ENCODE measurements around the gene HPDL.
"Not testable (repeated sequence)": the region's sequence is repeated elsewhere in the genome, so short reads cannot be mapped to it uniquely, and the experiment has no call there.

Gene HPDL

DNA sequence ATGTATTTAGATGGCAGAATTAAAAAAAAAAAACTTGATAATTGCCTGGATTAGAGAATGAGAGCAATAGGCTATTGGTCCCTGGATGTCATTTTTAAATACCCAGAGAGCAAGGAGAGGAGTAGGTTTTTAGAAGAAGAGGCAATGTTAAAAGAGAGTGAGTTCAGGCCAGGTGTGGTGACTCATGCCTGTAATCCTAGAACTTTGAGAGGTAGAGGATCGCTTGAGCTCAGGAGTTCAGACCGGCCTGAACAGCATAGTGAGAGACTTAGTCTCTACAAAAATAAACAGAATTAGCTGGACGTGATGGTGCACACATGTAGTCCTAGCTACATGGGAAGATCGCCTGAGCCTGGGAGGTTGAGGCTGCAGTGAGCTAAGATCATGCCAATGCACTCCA lies 29.5 kb downstream of the HPDL start:
- H3K14ac ChIP-seq (ENCODE audit: low read length) = no peak overlapping the region
- H3K27ac ChIP-seq (replicated peaks; ENCODE audit: low read length) = no peak overlapping the region
- H3K9ac ChIP-seq (ENCODE audit: low read depth, low read length, poor library complexity) = no peak overlapping the region
- no peak overlapping the region for H2AK5ac ChIP-seq (ENCODE audit: low read depth, low read length)
- no peak overlapping the region for H2BK120ac ChIP-seq (ENCODE audit: low read depth, low read length)
- H3K9me3 ChIP-seq (replicated peaks in 1 of 2; ENCODE audit: control insufficient read depth in 2 of 2, insufficient read depth in 1 of 2, low read depth in 1 of 2, low read length in 2 of 2) = no peaks in the 10 kb centered on the region
- DNase-seq (ENCODE audit: low spot score) = no peak
- H2BK15ac ChIP-seq (ENCODE audit: low read length) = no peak overlapping the region
- H2BK5ac ChIP-seq (ENCODE audit: low read length) = no peak overlapping the region
- no peak overlapping the region for H2AFZ ChIP-seq (ENCODE audit: low read length)
- H3K79me1 ChIP-seq (ENCODE audit: low read depth, low read length) = no peaks in the 10 kb centered on the region
- H3K36me3 ChIP-seq (replicated peaks in 1 of 2; ENCODE audit: control insufficient read depth in 2 of 2, insufficient read depth in 2 of 2, low read length in 2 of 2) = no peaks in the 10 kb centered on the region
- no peak overlapping the region for H3K4ac ChIP-seq (ENCODE audit: low read length)
- no peak overlapping the region for H3K4me2 ChIP-seq (ENCODE audit: insufficient read depth, low read length, poor library complexity, severe bottlenecking)
- peaks cover 0 to 7% of the 10 kb centered on the region in 2 donors for H3K4me1 ChIP-seq (ENCODE audit: control insufficient read depth in 2 of 2, insufficient read depth in 1 of 2, low read depth in 1 of 2, low read length in 2 of 2)
- no peak overlapping the region for H3K4me3 ChIP-seq (ENCODE audit: low read length in 2 of 2)
- no peak overlapping the region for H3K18ac ChIP-seq (ENCODE audit: low read length)
- no CpG with 5 or more reads among the region's 4 CpGs for WGBS, 2 donors (ENCODE audit: extremely low coverage in 2 of 2, insufficient read length in 2 of 2, insufficient replicate concordance in 1 of 2)
- no peak overlapping the region for H4K8ac ChIP-seq (ENCODE audit: low read depth, low read length)
- H3K23ac ChIP-seq (ENCODE audit: low read depth, low read length, poor library complexity) = no peak overlapping the region
- H4K91ac ChIP-seq (ENCODE audit: low read depth, low read length, poor library complexity) = no peak overlapping the region
- H3K27me3 ChIP-seq (ENCODE audit: control insufficient read depth in 3 of 3, insufficient read depth in 3 of 3, low read depth in 1 of 3, low read length in 3 of 3) = peaks cover 0 to 16% (median 0%) of the 10 kb centered on the region in 3 experiments
- no peak overlapping the region for H2BK12ac ChIP-seq (ENCODE audit: low read length)

DNA sequence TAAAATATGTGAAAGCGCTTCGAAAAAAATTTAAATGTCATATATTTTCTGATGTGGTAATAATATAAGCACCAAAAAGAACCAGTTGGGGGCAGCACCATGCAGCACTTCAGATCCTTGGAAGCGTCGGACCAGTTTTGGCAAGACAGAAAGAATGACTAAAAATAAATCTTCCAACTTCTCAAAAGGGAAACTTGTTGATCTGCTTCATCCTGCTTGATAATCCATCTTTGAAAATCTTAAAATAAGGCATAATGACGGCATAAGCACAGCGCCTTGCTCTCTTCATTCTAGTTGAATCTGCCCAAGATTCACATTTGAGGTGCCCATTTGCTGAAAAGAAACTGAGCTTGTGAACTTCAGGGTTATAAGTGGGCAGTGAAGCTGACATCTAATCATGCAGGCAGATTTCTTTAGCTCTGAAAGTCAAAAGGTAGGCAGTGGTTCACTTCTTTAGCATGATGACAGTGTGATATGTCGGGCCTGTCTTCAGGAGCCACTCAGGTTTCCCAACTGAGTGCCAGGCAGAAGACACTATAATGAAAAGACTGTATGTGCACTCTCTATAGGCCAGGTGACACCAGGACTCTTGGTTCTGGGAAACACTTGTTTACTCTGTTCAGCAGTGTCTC lies 33.3 kb downstream of the HPDL start:
- peaks cover 0 to 7% of the 10 kb centered on the region in 2 donors for H3K4me1 ChIP-seq (ENCODE audit: control insufficient read depth in 2 of 2, insufficient read depth in 1 of 2, low read depth in 1 of 2, low read length in 2 of 2)
- H3K4ac ChIP-seq (ENCODE audit: low read length) = no peak overlapping the region
- no peak overlapping the region for H2BK12ac ChIP-seq (ENCODE audit: low read length)
- peak overlapping the region; percentile 81 for H2AFZ ChIP-seq (ENCODE audit: low read length)
- H3K9me3 ChIP-seq (replicated peaks in 1 of 2; ENCODE audit: control insufficient read depth in 2 of 2, insufficient read depth in 1 of 2, low read depth in 1 of 2, low read length in 2 of 2) = peaks cover 0 to 3% of the 10 kb centered on the region in 2 donors
- no peak overlapping the region for H3K23ac ChIP-seq (ENCODE audit: low read depth, low read length, poor library complexity)
- H3K4me3 ChIP-seq (ENCODE audit: low read length in 2 of 2) = no peak overlapping the region
- no peaks in the 10 kb centered on the region for H3K36me3 ChIP-seq (replicated peaks in 1 of 2; ENCODE audit: control insufficient read depth in 2 of 2, insufficient read depth in 2 of 2, low read length in 2 of 2)
- H4K91ac ChIP-seq (ENCODE audit: low read depth, low read length, poor library complexity) = no peak overlapping the region
- peaks cover 0 to 16% (median 0%) of the 10 kb centered on the region in 3 experiments for H3K27me3 ChIP-seq (ENCODE audit: control insufficient read depth in 3 of 3, insufficient read depth in 3 of 3, low read depth in 1 of 3, low read length in 3 of 3)
- H2BK120ac ChIP-seq (ENCODE audit: low read depth, low read length) = no peak overlapping the region
- DNase-seq (ENCODE audit: low spot score) = no peak
- H2AK5ac ChIP-seq (ENCODE audit: low read depth, low read length) = no peak overlapping the region
- no peaks in the 10 kb centered on the region for H3K79me1 ChIP-seq (ENCODE audit: low read depth, low read length)
- no peak overlapping the region for H3K18ac ChIP-seq (ENCODE audit: low read length)
- no CpG with 5 or more reads among the region's 7 CpGs for WGBS, 2 donors (ENCODE audit: extremely low coverage in 2 of 2, insufficient read length in 2 of 2, insufficient replicate concordance in 1 of 2)
- no peak overlapping the region for H4K8ac ChIP-seq (ENCODE audit: low read depth, low read length)
- no peak overlapping the region for H2BK5ac ChIP-seq (ENCODE audit: low read length)
- H3K4me2 ChIP-seq (ENCODE audit: insufficient read depth, low read length, poor library complexity, severe bottlenecking) = no peak overlapping the region
- H3K9ac ChIP-seq (ENCODE audit: low read depth, low read length, poor library complexity) = no peak overlapping the region
- no peak overlapping the region for H3K14ac ChIP-seq (ENCODE audit: low read length)
- H2BK15ac ChIP-seq (ENCODE audit: low read length) = no peak overlapping the region
- H3K27ac ChIP-seq (replicated peaks; ENCODE audit: low read length) = no peak overlapping the region

DNA sequence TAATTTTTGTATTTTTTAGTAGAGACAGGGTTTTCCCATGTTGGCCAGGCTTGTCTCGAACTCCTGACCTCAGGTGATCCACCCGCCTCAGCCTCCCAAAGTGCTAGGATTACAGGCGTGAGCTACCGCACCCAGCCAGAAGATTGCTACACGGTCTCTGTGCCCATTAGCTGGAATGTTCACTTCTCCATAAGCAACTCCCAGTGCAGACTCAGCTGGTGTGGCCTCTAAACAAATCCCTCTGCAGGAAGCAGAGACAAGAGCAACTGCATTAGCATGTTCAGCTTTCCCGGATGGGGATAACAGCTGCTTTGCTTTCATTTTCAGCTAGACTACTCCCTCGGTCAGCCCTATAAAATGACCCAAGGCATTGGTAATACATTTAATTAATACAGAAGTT lies 34.3 kb downstream of the HPDL start:
- H4K91ac ChIP-seq (ENCODE audit: low read depth, low read length, poor library complexity); H3K23ac ChIP-seq (ENCODE audit: low read depth, low read length, poor library complexity); H3K27ac ChIP-seq (replicated peaks; ENCODE audit: low read length); H2BK12ac ChIP-seq (ENCODE audit: low read length); H4K8ac ChIP-seq (ENCODE audit: low read depth, low read length); DNase-seq (ENCODE audit: low spot score); H3K9me3 ChIP-seq (replicated peaks in 1 of 2; ENCODE audit: control insufficient read depth in 2 of 2, insufficient read depth in 1 of 2, low read depth in 1 of 2, low read length in 2 of 2); H2AK5ac ChIP-seq (ENCODE audit: low read depth, low read length); H3K79me1 ChIP-seq (ENCODE audit: low read depth, low read length); H3K4me3 ChIP-seq (ENCODE audit: low read length in 2 of 2); H3K14ac ChIP-seq (ENCODE audit: low read length); H3K4me2 ChIP-seq (ENCODE audit: insufficient read depth, low read length, poor library complexity, severe bottlenecking); H3K18ac ChIP-seq (ENCODE audit: low read length); H3K36me3 ChIP-seq (replicated peaks in 1 of 2; ENCODE audit: control insufficient read depth in 2 of 2, insufficient read depth in 2 of 2, low read length in 2 of 2); H2BK120ac ChIP-seq (ENCODE audit: low read depth, low read length); H3K9ac ChIP-seq (ENCODE audit: low read depth, low read length, poor library complexity); H2BK15ac ChIP-seq (ENCODE audit: low read length); H3K4ac ChIP-seq (ENCODE audit: low read length); H3K4me1 ChIP-seq (ENCODE audit: control insufficient read depth in 2 of 2, insufficient read depth in 1 of 2, low read depth in 1 of 2, low read length in 2 of 2); H2BK5ac ChIP-seq (ENCODE audit: low read length): not testable (repeated sequence)
- peaks cover 0 to 16% (median 0%) of the 10 kb centered on the region in 3 experiments for H3K27me3 ChIP-seq (ENCODE audit: control insufficient read depth in 3 of 3, insufficient read depth in 3 of 3, low read depth in 1 of 3, low read length in 3 of 3)
- no CpG with 5 or more reads among the region's 7 CpGs for WGBS, 2 donors (ENCODE audit: extremely low coverage in 2 of 2, insufficient read length in 2 of 2, insufficient replicate concordance in 1 of 2)
- H2AFZ ChIP-seq (ENCODE audit: low read length) = peak overlapping the region; percentile 81

DNA sequence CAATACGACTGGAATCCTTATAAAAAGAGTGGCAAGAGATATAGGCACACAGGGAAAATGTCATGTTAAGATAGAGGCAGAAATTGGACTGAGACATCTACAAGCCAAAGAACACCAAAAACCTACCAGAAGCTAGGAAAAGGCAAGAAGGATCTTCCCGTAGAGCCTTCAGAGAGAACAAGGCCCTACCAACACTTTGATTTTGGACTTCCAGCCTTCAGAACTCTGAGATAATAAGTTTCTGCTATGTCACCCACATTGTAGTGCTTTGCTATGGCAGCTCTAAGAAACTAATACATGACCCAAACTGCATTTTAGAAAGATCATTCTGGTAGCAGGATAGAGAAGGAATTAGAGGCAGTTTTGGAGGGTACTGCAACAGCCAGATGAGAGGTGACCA lies 37.6 kb downstream of the HPDL start:
- no peak overlapping the region for H3K4me3 ChIP-seq (ENCODE audit: low read length in 2 of 2)
- H3K18ac ChIP-seq (ENCODE audit: low read length) = no peak overlapping the region
- no CpG with 5 or more reads among the region's 2 CpGs for WGBS, 2 donors (ENCODE audit: extremely low coverage in 2 of 2, insufficient read length in 2 of 2, insufficient replicate concordance in 1 of 2)
- H3K23ac ChIP-seq (ENCODE audit: low read depth, low read length, poor library complexity) = no peak overlapping the region
- H2BK15ac ChIP-seq (ENCODE audit: low read length) = no peak overlapping the region
- no peak overlapping the region for H2AK5ac ChIP-seq (ENCODE audit: low read depth, low read length)
- H3K4me1 ChIP-seq (ENCODE audit: control insufficient read depth in 2 of 2, insufficient read depth in 1 of 2, low read depth in 1 of 2, low read length in 2 of 2) = peaks cover 0 to 7% of the 10 kb centered on the region in 2 donors
- no peak overlapping the region for H3K9ac ChIP-seq (ENCODE audit: low read depth, low read length, poor library complexity)
- peaks cover 0 to 16% (median 0%) of the 10 kb centered on the region in 3 experiments for H3K27me3 ChIP-seq (ENCODE audit: control insufficient read depth in 3 of 3, insufficient read depth in 3 of 3, low read depth in 1 of 3, low read length in 3 of 3)
- peaks cover 0 to 3% of the 10 kb centered on the region in 2 donors for H3K9me3 ChIP-seq (replicated peaks in 1 of 2; ENCODE audit: control insufficient read depth in 2 of 2, insufficient read depth in 1 of 2, low read depth in 1 of 2, low read length in 2 of 2)
- H3K14ac ChIP-seq (ENCODE audit: low read length) = no peak overlapping the region
- H3K4me2 ChIP-seq (ENCODE audit: insufficient read depth, low read length, poor library complexity, severe bottlenecking) = no peak overlapping the region
- H4K8ac ChIP-seq (ENCODE audit: low read depth, low read length) = no peak overlapping the region
- no peak overlapping the region for H2BK5ac ChIP-seq (ENCODE audit: low read length)
- H3K36me3 ChIP-seq (replicated peaks in 1 of 2; ENCODE audit: control insufficient read depth in 2 of 2, insufficient read depth in 2 of 2, low read length in 2 of 2) = no peaks in the 10 kb centered on the region
- no peak overlapping the region for H2BK12ac ChIP-seq (ENCODE audit: low read length)
- no peak overlapping the region for H4K91ac ChIP-seq (ENCODE audit: low read depth, low read length, poor library complexity)
- no peak overlapping the region for H2BK120ac ChIP-seq (ENCODE audit: low read depth, low read length)
- no peak overlapping the region for H3K27ac ChIP-seq (replicated peaks; ENCODE audit: low read length)
- H3K79me1 ChIP-seq (ENCODE audit: low read depth, low read length) = no peaks in the 10 kb centered on the region
- DNase-seq (ENCODE audit: low spot score) = no peak
- no peak overlapping the region for H2AFZ ChIP-seq (ENCODE audit: low read length)
- H3K4ac ChIP-seq (ENCODE audit: low read length) = no peak overlapping the region
